IMR-90 (cell line): Measurements from ENCODE around the gene AMBRA1. TPM values are rescaled to one million over a fixed set of nuclear protein-coding genes. Genes with fewer than 3 reads are reported as not detected.

Source experiments
- ATAC-seq: fragments of 200-7000 bp; cut with Tn5 transposase; 2 replicates; pipeline ENCODE4 v1.9.1; 2020; ENCODE audit warnings: low read depth, mild to moderate bottlenecking, moderate library complexity
- BruUV-seq: library from RNA; stranded (reverse); fragments of 400-500 nt; replicated peaks from 2 replicates; lab custom pipeline; 2021; lab: Mats Ljungman, UMichigan
- CTCF ChIA-PET: fragments of 300-600 bp; formaldehyde crosslinking; extraction: SDS; loops from one replicate; lab custom pipeline; 2021; ENCODE audit warnings: antibody characterized with exemption; lab: Yijun Ruan, JAX
- POLR2A ChIA-PET: fragments of 300-600 bp; sonication (Branson Sonifier 250); formaldehyde crosslinking; loops from one replicate; lab custom pipeline; 2022; ENCODE audit warnings: antibody characterized with exemption; ENCODE audit not compliant: unreplicated experiment; lab: Charles Lee
- DNase-seq: peaks from one replicate; pipeline ENCODE4 v3.0.0; 2013
- H2AFZ ChIP-seq: replicated peaks from 2 replicates; pipeline ENCODE3; 2013; ENCODE audit warnings: low read length, mild to moderate bottlenecking; ENCODE audit not compliant: poor library complexity
- H2AK5ac ChIP-seq: 2 replicates; pipeline ENCODE4 v1.6.1; 2013; ENCODE audit warnings: low read depth, low read length, inconsistent platforms
- H2AK9ac ChIP-seq: replicated peaks from 2 replicates; pipeline ENCODE3; 2013; ENCODE audit warnings: mild to moderate bottlenecking, low read depth, low read length, moderate library complexity; ENCODE audit not compliant: poor library complexity
- H2BK120ac ChIP-seq: 2 replicates; pipeline ENCODE4 v1.6.1; 2013; ENCODE audit warnings: low read depth, low read length, inconsistent platforms
- H2BK15ac ChIP-seq: 3 replicates; pipeline ENCODE4 v1.6.1; 2013; ENCODE audit warnings: low read depth, low read length, inconsistent platforms
- H2BK20ac ChIP-seq: 2 replicates; pipeline ENCODE4 v1.6.1; 2013; ENCODE audit warnings: low read depth, mild to moderate bottlenecking, inconsistent platforms, low read length, moderate library complexity
- H2BK5ac ChIP-seq: 2 replicates; pipeline ENCODE4 v1.6.1; 2013; ENCODE audit warnings: mild to moderate bottlenecking, low read depth, low read length, inconsistent platforms; ENCODE audit not compliant: poor library complexity, severe bottlenecking
- H3K14ac ChIP-seq: replicated peaks from 2 replicates; pipeline ENCODE4 v1.6.1; 2013; ENCODE audit warnings: low read depth, low read length, inconsistent platforms
- H3K18ac ChIP-seq: 2 replicates; pipeline ENCODE4 v1.6.1; 2013; ENCODE audit warnings: low read depth, low read length, control low read depth
- H3K23ac ChIP-seq: 2 replicates; pipeline ENCODE4 v1.6.1; 2013; ENCODE audit warnings: low read depth, low read length, inconsistent platforms
- H3K27ac ChIP-seq: 2 replicates; pipeline ENCODE4 v1.5.1; 2013; ENCODE audit warnings: mild to moderate bottlenecking, control low read depth, low read length; ENCODE audit not compliant: insufficient read depth
- H3K27me3 ChIP-seq: 2 replicates; pipeline ENCODE4 v1.6.1; 2013; ENCODE audit warnings: low read length; ENCODE audit not compliant: control insufficient read depth, insufficient read depth
- H3K36me3 ChIP-seq: 2 replicates; pipeline ENCODE4 v1.6.1; 2013; ENCODE audit warnings: low read length, mixed read lengths; ENCODE audit not compliant: control insufficient read depth, insufficient read depth
- H3K4ac ChIP-seq: 2 replicates; pipeline ENCODE4 v1.6.1; 2013; ENCODE audit warnings: low read depth, low read length, inconsistent platforms
- H3K4me1 ChIP-seq: 2 replicates; pipeline ENCODE4 v1.6.1; 2013; ENCODE audit warnings: low read length, mixed read lengths; ENCODE audit not compliant: control insufficient read depth, insufficient read depth
- H3K4me2 ChIP-seq: 2 replicates; pipeline ENCODE4 v1.6.1; 2013; ENCODE audit warnings: low read depth, mild to moderate bottlenecking, control low read depth, low read length, moderate library complexity
- H3K4me3 ChIP-seq: 2 replicates; pipeline ENCODE4 v1.5.1; 2013; ENCODE audit warnings: low read depth, mild to moderate bottlenecking, control low read depth, low read length, moderate library complexity; ENCODE audit not compliant: insufficient read depth
- H3K56ac ChIP-seq: 2 replicates; pipeline ENCODE4 v1.6.1; 2013; ENCODE audit warnings: low read length, inconsistent platforms; ENCODE audit not compliant: insufficient read depth; ENCODE audit errors: extremely low read depth
- H3K79me1 ChIP-seq, 2 experiments: 2 replicates each; pipeline ENCODE4 v1.6.1; 2013; ENCODE audit warnings: low read length in 2 of 2, inconsistent platforms in 1 of 2, low read depth in 1 of 2
- H3K9ac ChIP-seq: 2 replicates; pipeline ENCODE4 v1.6.1; 2013; ENCODE audit warnings: low read depth, low read length, control low read depth
- H3K9me1 ChIP-seq: 2 replicates; pipeline ENCODE4 v1.6.1; 2013; ENCODE audit warnings: low read length, inconsistent platforms; ENCODE audit not compliant: insufficient read depth
- H3K9me3 ChIP-seq: 2 replicates; pipeline ENCODE4 v1.6.1; 2013; ENCODE audit warnings: low read length; ENCODE audit not compliant: control insufficient read depth, insufficient read depth
- H4K20me1 ChIP-seq: 2 replicates; pipeline ENCODE4 v1.6.1; 2013; ENCODE audit warnings: low read length, inconsistent platforms; ENCODE audit not compliant: insufficient read depth
- H4K5ac ChIP-seq: 2 replicates; pipeline ENCODE4 v1.6.1; 2013; ENCODE audit warnings: mild to moderate bottlenecking, low read depth, low read length, control low read depth
- H4K8ac ChIP-seq, 2 experiments: 2 replicates each; pipeline ENCODE4 v1.6.1; 2013; ENCODE audit warnings: low read depth in 2 of 2, low read length in 2 of 2, control low read depth in 1 of 2, inconsistent platforms in 1 of 2
- H4K91ac ChIP-seq: 2 replicates; pipeline ENCODE4 v1.6.1; 2013; ENCODE audit warnings: low read depth, low read length, inconsistent platforms; ENCODE audit not compliant: insufficient read depth
- BHLHE40 ChIP-seq: fragments of 150-350 bp; IDR thresholded peaks from 2 replicates; pipeline ENCODE4 v1.6.1; 2016; ENCODE audit warnings: mild to moderate bottlenecking, low read depth, low read length
- CEBPB ChIP-seq: IDR thresholded peaks from 2 replicates; pipeline ENCODE4 v1.6.1; 2012; ENCODE audit warnings: low read depth, low read length, improper control_type of control experiment
- CHD1 ChIP-seq: IDR thresholded peaks from 2 replicates; pipeline ENCODE4 v1.6.1; 2012; ENCODE audit warnings: low read depth, low read length, improper control_type of control experiment
- FOS ChIP-seq: fragments of 150-350 bp; IDR thresholded peaks from 2 replicates; pipeline ENCODE4 v1.6.1; 2016; ENCODE audit warnings: low read depth, low read length
- MAFK ChIP-seq: IDR thresholded peaks from 2 replicates; pipeline ENCODE4 v1.6.1; 2012; ENCODE audit warnings: low read depth, low read length, improper control_type of control experiment
- MAZ ChIP-seq: IDR thresholded peaks from 2 replicates; pipeline ENCODE4 v1.6.1; 2012; ENCODE audit warnings: low read depth, mild to moderate bottlenecking, low read length, improper control_type of control experiment, moderate library complexity, borderline replicate concordance
- MXI1 ChIP-seq: IDR thresholded peaks from 2 replicates; pipeline ENCODE4 v1.6.1; 2012; ENCODE audit warnings: low read depth, mild to moderate bottlenecking, low read length, moderate library complexity, borderline replicate concordance
- POLR2A ChIP-seq: IDR thresholded peaks from 2 replicates; pipeline ENCODE4 v1.6.1; 2012; ENCODE audit warnings: mild to moderate bottlenecking, low read depth, low read length
- RAD21 ChIP-seq: IDR thresholded peaks from 2 replicates; pipeline ENCODE4 v1.6.1; 2012; ENCODE audit warnings: low read length, improper control_type of control experiment
- RCOR1 ChIP-seq: IDR thresholded peaks from 2 replicates; pipeline ENCODE4 v1.6.1; 2012; ENCODE audit warnings: mild to moderate bottlenecking, low read length, improper control_type of control experiment; ENCODE audit not compliant: insufficient replicate concordance
- RFX5 ChIP-seq: IDR thresholded peaks from 2 replicates; pipeline ENCODE4 v1.8.0; 2012; ENCODE audit warnings: low read depth, mild to moderate bottlenecking, low read length, moderate library complexity
- SMC3 ChIP-seq: fragments of 150-350 bp; IDR thresholded peaks from 2 replicates; pipeline ENCODE4 v1.6.1; 2016; ENCODE audit warnings: low read depth, mild to moderate bottlenecking, antibody characterized with exemption, low read length, moderate library complexity
- WGBS, 2 experiments: methylation state at CpG; one replicate each; pipeline versions ENCODE4 v1.1.5 to v1.1.7; 2013; ENCODE audit warnings: missing lambda C conversion rate in 2 of 2; ENCODE audit not compliant: insufficient read length in 1 of 2; ENCODE audit errors: extremely low coverage in 2 of 2; 5-methylcytosine and 5-hydroxymethylcytosine counted together
- dilution Hi-C: fragments of 300-500 bp; cut with HindIII; formaldehyde crosslinking; loops from one replicate; pipeline ENCODE4 v1.14.3; 2018; ENCODE audit warnings: low sequenced_read_pairs; ENCODE audit not compliant: unreplicated experiment
- in situ Hi-C: fragments of 300-500 bp; cut with MboI; formaldehyde crosslinking; loops from 3 replicates; pipeline ENCODE4 v1.14.3; 2019; ENCODE audit warnings: low sequenced_read_pairs, inconsistent platforms, mixed read lengths
- intact Hi-C: fragments of 100-400 bp; cut with micrococcal nuclease; formaldehyde crosslinking; loops from 2 replicates; pipeline ENCODE4 v1.10.0; 2022
- polyA plus RNA-seq, 3 experiments: library from polyadenylated mRNA; depleted of rRNA; stranded (reverse); fragments of >200 nt; gene quantifications; 2 replicates each; pipeline ENCODE4 v1.2.3, GENCODE V29; 2012; ENCODE audit warnings: low replicate concordance in 1 of 3
- total RNA-seq: library from RNA; depleted of rRNA; stranded (reverse); fragments of >200 nt; gene quantifications from 2 replicates; pipeline ENCODE4 v1.2.3, GENCODE V29; 2012
- TF ChIP-seq, protein P1 (sequence below): fragments of 150-350 bp; IDR thresholded peaks from 2 replicates; pipeline ENCODE4 v1.6.1; 2017; ENCODE audit warnings: mild to moderate bottlenecking, antibody characterized with exemption, low read length, low read depth
- TF ChIP-seq, protein P2 (sequence below): fragments of 150-350 bp; IDR thresholded peaks from 2 replicates; pipeline ENCODE4 v1.6.1; 2016; ENCODE audit warnings: low read depth, mild to moderate bottlenecking, low read length, moderate library complexity, borderline replicate concordance
- TF ChIP-seq, protein P3 (sequence below): conservative IDR thresholded peaks from 2 replicates; pipeline ENCODE4 v1.5.1; 2012; ENCODE audit warnings: mild to moderate bottlenecking, low read depth, low read length, improper control_type of control experiment

AMBRA1 gene
- total and polyA plus RNA-seq, 2 of the 4 experiments (the other 2 are of a cell fraction): 9.4 to 18.3 TPM

DNA sequence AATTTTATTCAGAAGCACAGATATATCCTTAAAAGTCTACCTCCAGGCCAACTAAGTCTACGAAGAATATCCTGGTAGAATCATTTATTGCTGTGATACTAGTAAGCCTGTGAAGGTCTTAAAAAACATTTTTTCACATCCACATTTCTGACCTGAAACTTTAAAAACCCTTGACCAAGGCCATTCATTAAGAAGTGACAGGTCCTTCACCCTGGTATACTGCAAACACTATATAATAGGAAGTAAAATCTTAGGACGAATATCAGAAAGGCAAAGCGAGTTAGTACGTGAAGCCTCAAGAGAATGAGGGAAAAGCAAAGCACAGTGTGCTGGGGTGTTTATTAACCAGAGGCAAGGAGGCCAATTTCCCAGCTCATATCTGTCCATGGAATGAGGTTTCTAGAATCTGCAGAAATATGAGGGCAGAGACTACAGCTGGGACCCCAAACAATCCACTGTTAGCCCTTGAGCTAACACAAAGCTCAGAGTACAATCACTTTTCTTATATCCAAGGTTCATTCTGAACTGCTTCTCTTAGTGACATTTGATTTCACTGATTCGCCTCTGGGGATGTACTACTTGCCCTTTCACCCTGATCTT is 71.0 kb downstream of the AMBRA1 start:
- no peak overlapping the region for H3K9ac ChIP-seq
- ChIA-PET POLR2A (no interaction called here), CTCF (interaction anchor here (0.6 to 1.6 kb wide), 4 partner anchors 23 to 134 kb away, joined by 3 to 9 read pairs (median 4); no protein-coding TSS in a partner anchor)
- H4K8ac ChIP-seq: no peak overlapping the region
- no peak overlapping the region for H2BK120ac ChIP-seq
- H3K4me3 ChIP-seq: no peak overlapping the region
- dilution Hi-C loops: no loop called here
- in situ Hi-C loops: no loop called here
- no peak overlapping the region for H3K23ac ChIP-seq
- intact Hi-C loops: no loop called here
- H3K18ac ChIP-seq: no peak overlapping the region
- H2AK9ac ChIP-seq: no peak overlapping the region
- H3K9me1 ChIP-seq: peaks cover 17% of the 10 kb centered on the region
- no peak overlapping the region for H3K14ac ChIP-seq
- H2AFZ ChIP-seq: no peak overlapping the region
- no peak overlapping the region for H3K4me2 ChIP-seq
- no peak overlapping the region for H2BK5ac ChIP-seq
- no peak overlapping the region for H4K91ac ChIP-seq
- no peak overlapping the region for H4K5ac ChIP-seq
- H4K20me1 ChIP-seq: peaks cover 45% of the 10 kb centered on the region
- no peaks in the 10 kb centered on the region for H3K36me3 ChIP-seq
- DNase-seq (no peak), ATAC-seq (no peak)
- H3K27ac ChIP-seq: no peak overlapping the region
- H2AK5ac ChIP-seq: no peak overlapping the region
- no TSS peak for BruUV-seq
- no peak overlapping the region for H3K56ac ChIP-seq
- no peak overlapping the region for H3K4ac ChIP-seq
- H3K9me3 ChIP-seq: peaks cover 2% of the 10 kb centered on the region; the same call in 1 of the 2 replicates
- 100% methylated on average over 1 of the region's 5 CpGs; no CpG with 5 or more reads in 1 of the 2 experiments for WGBS, 2 experiments
- peaks cover 28 to 78% of the 10 kb centered on the region in 2 experiments for H3K79me1 ChIP-seq
- no peaks in the 10 kb centered on the region for H3K27me3 ChIP-seq
- H2BK15ac ChIP-seq: no peak overlapping the region
- TF ChIP-seq, protein P1, sequence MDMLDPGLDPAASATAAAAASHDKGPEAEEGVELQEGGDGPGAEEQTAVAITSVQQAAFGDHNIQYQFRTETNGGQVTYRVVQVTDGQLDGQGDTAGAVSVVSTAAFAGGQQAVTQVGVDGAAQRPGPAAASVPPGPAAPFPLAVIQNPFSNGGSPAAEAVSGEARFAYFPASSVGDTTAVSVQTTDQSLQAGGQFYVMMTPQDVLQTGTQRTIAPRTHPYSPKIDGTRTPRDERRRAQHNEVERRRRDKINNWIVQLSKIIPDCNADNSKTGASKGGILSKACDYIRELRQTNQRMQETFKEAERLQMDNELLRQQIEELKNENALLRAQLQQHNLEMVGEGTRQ: no peak
- no peak for TF ChIP-seq CHD1
- TF ChIP-seq MAFK: no peak
- TF ChIP-seq FOS: no peak
- TF ChIP-seq MAZ: no peak
- no peak for TF ChIP-seq RAD21
- TF ChIP-seq MXI1: no peak
- TF ChIP-seq CEBPB: no peak
- TF ChIP-seq, protein P2, sequence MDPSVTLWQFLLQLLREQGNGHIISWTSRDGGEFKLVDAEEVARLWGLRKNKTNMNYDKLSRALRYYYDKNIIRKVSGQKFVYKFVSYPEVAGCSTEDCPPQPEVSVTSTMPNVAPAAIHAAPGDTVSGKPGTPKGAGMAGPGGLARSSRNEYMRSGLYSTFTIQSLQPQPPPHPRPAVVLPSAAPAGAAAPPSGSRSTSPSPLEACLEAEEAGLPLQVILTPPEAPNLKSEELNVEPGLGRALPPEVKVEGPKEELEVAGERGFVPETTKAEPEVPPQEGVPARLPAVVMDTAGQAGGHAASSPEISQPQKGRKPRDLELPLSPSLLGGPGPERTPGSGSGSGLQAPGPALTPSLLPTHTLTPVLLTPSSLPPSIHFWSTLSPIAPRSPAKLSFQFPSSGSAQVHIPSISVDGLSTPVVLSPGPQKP: no peak
- TF ChIP-seq RFX5: no peak
- TF ChIP-seq BHLHE40: no peak
- TF ChIP-seq, protein P3, sequence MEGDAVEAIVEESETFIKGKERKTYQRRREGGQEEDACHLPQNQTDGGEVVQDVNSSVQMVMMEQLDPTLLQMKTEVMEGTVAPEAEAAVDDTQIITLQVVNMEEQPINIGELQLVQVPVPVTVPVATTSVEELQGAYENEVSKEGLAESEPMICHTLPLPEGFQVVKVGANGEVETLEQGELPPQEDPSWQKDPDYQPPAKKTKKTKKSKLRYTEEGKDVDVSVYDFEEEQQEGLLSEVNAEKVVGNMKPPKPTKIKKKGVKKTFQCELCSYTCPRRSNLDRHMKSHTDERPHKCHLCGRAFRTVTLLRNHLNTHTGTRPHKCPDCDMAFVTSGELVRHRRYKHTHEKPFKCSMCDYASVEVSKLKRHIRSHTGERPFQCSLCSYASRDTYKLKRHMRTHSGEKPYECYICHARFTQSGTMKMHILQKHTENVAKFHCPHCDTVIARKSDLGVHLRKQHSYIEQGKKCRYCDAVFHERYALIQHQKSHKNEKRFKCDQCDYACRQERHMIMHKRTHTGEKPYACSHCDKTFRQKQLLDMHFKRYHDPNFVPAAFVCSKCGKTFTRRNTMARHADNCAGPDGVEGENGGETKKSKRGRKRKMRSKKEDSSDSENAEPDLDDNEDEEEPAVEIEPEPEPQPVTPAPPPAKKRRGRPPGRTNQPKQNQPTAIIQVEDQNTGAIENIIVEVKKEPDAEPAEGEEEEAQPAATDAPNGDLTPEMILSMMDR: no peak
- no peak for TF ChIP-seq SMC3
- no peak for TF ChIP-seq RCOR1
- no peak for TF ChIP-seq POLR2A
- peaks cover 9% of the 10 kb centered on the region for H3K4me1 ChIP-seq
- H2BK20ac ChIP-seq: no peak overlapping the region
